ENCODE results near the gene KCND3. TPM values are rescaled to one million over a fixed set of nuclear protein-coding genes. Genes with fewer than 3 reads are reported as not detected.

The KCND3 gene
- total RNA-seq, 1 donor from 2014 or later: 6.2 TPM

DNA sequence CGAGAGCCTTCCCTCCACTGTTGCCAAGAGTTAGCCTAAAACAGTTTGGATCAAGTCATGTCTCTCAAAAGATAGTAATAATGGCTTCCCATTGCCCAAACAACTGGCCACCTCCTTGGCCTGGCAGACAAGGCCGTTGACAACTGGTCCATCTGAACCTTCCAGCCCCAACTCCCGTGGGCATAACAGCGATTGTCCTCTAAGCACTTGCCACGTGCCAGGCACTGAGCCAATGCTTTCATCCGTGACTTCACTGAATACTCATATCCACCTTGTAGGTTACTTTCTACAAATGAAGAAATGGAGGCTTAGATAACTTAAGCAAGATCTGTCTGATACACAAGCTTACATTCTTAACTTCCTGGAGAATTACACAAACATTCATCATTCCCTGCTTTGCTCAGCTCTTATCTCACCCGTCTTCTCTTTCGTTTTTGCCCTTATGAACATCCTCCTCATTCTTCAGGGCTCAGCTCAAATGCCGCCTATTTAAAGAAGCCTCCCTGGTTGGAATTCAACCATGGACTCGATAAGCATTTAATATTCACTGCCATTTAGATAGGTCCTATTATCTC is 106.4 kb downstream of the KCND3 start:
- no peak for DNase-seq (ENCODE audit: low spot score)

DNA sequence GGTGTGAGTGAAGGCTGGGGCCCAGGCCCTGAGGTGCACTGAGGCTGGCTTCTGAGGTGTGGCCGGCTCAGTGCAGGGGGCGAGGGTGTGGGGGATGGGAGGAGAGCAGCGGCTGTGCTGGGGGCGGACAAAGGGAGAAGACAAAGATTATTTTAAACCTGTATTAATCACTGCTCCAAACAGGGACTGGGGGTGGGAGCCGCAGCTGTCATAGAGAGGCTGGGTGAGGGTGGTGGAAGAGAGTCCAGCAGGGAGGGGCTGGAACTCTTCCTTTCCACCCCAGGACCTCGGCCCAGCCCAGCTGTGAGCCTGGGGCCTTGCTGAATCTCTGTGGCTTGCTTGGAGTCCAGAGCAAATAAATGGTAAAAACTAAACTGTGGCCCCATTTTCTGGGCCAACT is 106.9 kb downstream of the KCND3 start:
- no peak for DNase-seq (ENCODE audit: low spot score)

DNA sequence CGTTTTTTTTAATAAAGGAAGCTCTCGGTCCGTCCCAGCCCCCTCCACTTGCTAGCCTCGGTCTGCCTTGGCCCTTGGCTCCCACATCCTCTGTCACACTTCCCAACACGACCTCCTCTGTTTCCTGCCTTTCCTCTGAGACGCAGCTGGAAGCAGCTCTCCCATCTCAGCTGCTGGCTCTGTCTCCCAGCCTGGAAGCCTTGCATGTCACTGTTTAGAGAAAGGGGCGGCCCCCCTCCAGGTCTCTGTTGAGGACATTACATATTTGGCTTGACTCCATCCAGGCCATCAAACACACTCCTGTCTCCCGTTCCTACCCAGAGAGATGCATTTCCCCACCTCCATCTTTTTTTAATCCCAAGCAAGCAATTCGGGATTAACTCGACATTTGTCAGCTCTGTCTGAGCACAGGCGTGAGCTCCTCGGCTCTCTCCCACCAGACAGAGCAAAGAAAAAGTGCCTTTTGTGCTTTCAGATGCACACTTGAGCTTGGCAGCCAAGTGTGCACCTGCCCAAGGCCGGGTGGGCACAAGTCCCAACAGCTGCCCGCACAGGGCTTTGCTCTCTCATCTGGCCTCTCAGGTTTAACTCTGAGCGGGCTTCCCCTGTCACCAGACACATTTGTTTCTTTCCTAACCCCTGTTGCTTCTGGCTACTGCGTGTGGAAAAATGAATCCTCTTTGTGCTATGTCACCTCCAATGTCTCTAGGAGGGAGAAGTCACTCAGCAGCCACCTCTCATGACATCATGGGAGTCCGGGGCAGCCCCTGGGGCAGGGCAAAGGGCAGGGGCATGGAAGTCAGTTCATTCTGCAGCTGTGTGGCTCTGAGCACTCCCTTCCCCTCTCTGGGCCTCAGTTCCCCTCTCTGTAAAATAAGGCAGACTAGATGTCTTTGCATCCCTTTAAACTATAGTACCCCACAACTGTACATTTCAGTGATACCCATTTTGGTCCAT is 108.3 kb downstream of the KCND3 start:
- no peak for DNase-seq (ENCODE audit: low spot score)

DNA sequence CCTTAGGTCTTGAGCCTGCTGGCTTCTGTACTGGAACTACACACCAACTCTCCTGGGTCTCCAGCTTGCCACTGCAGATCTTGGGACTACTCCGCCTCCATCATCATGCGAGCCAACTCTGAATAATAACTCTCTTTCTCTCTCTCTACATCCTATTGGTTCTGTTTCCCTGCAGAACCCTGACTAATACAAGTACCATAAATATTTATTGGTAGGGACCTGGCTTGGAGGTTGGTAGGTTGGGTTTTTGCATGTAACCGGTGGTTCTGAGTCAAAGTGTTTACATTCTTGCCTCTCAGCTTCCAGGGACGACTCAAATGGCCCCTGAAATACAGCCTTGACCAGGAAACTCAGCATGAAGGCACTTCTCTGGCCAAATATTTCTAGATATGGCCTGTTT is 110.4 kb downstream of the KCND3 start:
- no peak for DNase-seq (ENCODE audit: low spot score)

DNA sequence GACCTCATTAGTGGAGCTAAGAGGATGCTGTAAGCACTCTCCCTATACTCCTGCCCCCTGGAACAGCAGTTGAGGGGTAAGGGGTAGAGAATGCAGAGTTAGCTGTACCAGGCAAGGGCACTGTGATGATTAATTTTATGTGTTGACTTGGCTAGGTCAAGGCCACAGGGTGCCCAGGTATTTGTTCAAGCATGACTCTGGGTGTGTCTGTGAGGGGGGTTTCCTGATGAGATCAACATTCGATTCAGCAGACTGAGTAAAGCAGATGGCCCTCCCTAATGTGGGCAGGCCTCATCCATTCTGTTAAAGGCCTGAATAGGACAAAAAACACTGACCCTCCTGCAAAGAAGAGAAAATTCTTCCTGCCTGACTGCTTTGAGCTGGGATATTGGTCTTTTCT is 110.8 kb downstream of the KCND3 start:
- no peak for DNase-seq (ENCODE audit: low spot score)

DNA sequence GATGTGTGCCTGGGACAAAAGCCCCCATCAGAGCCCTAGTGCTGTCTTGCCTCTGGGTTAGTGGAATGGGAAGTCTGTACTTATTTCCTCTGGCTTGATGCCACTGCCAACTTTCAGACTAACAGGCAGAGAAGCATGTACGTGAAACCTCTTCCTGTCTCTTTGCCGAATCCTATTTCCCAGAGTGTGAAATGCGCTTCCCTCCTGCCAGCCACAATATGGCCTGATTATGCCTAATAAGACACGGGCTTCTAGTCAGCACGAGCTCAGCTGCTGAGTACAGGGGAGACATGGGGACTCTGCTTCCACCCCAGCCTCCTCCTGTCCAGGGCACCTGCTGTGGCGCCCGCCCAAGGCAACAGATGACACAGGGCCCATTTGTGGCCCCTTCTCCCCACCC is 111.4 kb downstream of the KCND3 start:
- no peak for DNase-seq (ENCODE audit: low spot score)

DNA sequence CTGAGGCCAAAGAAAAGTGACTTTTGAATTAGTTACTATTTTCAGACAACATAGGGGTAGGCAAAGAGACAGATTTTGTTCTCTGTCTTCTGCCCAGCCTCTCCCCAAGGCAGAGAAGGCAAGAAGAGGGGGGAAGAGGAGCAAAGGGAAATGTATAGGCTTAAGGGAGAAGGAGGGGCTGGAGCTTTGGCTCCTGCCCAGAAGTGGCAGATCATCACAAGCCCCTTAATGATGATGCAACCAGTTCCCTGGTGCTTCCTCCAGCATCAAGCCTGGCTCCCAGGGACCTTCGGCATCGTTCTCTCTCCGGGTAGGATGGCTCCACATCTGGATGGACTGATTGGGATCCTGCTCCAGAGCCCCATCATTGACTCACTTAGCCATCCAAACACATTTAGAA is 112.8 kb downstream of the KCND3 start:
- no peak for DNase-seq (ENCODE audit: low spot score)

DNA sequence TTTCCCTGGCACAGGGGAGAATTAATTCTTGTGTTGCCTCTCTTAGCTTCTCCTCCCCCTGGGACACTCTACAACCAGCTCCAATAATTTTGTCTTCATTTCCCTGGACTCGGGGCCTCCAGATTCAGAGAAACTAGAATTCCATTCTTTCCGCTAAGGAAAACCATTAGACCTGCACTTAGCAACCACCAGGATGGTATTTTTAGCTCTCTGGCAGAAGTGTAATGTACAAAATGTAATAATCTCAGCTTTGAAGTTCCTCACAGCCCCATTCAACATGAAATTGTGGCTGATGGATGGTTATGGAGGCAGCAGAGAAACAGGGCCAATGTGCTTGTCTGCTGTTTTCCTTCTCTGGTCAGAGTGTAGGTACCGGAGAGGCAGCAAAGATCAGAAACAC is 113.8 kb downstream of the KCND3 start:
- no peak for DNase-seq (ENCODE audit: low spot score)

DNA sequence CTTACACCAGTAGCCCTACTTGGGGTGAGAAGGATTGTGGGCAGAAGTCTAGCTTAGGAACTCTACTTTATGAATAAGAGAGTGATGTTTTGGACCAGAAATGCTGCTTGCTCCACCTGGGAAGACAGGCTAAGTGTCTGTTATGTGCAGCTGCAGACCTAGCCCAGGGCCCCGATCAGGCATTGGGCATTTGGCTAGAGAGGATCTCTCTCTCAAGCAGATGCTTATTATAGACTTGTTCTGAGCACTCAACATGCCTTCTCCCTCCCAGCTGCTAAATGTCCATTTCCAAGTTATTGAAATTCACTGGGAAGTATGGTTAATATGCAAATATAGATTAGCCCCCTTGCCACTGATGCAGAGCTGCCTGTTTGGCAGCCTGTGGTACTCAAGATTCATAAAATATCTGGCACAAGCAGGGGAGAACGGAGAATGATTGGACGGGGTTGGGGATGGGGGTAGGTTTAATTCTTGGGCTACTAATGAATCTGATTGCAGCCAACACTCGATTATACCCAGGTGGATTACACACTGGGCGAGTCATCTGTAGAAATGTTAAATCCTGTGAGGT is 115.9 kb downstream of the KCND3 start:
- DNase-seq (ENCODE audit: low spot score): no peak

DNA sequence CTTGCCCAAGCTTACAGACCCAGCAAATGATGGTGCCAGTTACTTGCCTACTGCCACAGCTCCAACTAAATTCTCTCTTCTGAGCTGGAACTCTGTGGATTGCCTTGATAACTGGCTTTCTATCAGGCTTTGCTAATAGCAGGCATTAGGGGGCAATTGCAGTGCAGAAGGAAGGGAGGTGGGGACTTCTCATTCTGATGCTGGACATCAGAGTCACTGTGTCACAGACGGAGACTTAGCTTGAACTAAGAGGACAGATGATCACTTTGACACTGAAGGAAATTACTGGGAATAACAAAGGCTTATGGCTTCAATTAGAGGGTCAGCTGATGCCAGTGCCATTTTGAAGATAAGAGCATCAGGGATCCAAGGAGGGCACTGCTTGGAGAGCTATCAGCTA is 119.3 kb downstream of the KCND3 start:
- DNase-seq (ENCODE audit: low spot score): no peak

DNA sequence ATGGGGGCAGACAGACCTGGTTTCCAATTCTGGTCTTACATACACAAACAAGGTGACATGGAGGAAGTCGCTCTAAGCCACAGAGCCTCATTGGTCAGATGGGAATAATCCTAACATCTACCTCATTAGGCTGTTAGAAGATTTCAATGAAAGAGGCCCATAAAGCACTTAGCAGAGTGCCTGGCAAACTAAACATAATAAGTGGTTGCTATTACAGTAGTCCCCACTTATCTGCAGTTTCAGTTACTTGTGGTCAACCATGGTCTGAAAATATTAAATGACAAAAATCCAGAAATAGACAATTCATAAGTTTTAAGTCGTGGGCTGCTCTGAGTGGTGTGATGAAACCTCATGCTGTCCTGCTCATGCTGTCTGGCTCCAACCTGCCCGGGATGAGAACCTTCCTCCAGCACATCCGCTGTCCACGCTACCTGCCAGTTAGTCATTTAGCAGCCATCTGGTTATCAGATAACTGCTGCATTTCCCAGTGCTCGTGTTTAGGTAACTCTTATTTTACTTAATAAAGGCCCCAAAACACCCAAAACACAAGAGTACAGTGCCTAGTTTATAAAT is 121.5 kb downstream of the KCND3 start:
- no peak for DNase-seq (ENCODE audit: low spot score)

DNA sequence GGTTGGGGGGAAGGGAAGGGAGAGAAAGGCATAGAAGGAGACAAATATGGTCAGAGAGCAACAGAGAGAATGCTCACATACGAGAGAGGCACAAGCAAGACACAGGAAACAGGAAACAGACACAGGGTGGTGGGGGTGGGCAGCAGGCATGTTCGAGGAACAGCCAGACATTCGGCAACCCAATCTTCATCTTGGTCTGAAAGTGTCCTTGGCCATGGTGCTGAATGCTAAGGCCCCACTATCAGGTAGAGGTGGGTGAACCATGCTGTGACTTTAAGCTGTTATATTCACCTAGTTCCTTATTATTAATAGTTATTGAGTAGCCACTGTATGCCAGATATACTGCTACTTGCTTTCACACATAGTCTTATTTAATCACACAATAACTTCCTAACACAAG is 124.6 kb downstream of the KCND3 start:
- no peak for DNase-seq (ENCODE audit: low spot score)

DNA sequence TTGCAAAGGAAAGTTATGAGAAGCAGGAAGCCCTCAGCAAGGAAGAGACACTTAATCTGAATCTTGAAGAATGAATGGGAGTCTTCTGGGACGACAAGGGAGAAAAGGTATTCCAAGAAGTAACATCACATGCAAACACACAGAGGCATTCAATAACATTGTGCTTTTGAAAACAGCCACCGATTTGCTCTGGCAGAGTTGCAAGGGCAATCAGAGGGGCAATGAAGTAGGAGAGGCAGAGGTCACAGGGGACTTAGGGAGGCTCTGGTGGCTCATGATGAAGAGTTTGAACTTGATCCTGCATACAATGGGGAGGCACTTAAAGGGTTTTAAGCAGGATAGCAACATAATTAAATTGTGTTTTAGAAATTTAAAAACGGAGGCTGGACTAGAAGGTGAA is 126.1 kb downstream of the KCND3 start:
- DNase-seq (ENCODE audit: low spot score): no peak

DNA sequence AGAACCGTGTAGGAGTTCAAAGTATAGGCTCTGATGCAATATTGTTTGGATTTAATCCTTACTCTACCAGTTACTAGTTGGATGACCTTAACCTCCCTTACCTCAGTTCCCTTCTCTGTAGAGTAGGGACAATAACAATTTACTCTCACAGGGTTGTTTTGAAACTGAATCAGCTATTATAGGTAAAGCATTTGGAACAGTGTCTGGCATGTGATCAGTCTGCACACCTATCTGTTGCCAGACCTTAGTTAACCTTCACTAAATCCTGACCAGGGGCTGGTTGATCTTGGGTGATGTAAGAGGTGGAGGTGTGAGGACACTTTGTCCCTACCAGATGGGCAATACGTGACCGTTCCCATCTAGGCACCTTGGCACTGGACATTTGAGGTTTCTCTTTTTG is 126.9 kb downstream of the KCND3 start:
- DNase-seq (ENCODE audit: low spot score): no peak

DNA sequence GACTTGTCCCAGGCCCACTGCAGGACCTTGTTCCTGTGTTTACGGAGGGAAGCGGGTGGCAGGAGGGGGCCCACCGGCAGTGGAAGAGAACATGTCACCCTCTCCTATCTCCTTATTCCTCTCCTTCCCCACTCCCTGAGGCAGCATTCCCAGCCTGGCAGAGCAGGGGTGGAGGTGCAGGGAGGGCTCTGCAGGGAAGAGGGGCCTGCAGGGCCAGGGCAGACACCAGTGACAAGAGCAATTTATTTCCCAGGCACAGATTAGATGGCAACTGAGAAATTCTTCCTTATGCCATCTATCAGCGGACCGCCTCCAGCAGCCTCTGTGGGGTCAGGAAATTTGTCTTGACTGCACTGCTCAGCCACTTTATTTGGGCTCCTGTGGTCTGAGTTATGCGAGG is 127.9 kb downstream of the KCND3 start:
- DNase-seq (ENCODE audit: low spot score): no peak

DNA sequence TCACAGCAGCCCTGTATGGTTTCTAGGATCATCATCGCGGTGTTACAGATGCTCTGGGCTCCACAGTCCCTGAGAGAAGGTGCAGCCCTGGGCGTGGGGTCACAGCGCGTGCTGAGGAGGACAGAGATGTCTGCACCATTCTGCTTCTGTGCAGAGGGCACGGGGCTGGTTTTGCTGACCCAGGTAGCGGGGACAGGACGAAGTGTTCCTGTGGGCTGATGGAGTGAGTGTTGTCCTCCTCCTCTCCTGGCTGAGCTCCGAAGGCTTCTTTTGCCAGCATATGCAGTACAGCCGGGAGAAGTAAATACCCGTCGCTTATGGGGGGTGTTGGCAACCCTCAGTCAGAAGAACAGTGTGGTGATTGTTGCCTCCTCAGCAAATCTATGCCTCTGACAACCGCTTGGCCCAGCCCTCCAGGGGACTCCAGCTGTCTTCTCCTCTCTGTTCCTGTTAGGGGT is 132.2 kb downstream of the KCND3 start:
- no peak for DNase-seq (ENCODE audit: low spot score)

DNA sequence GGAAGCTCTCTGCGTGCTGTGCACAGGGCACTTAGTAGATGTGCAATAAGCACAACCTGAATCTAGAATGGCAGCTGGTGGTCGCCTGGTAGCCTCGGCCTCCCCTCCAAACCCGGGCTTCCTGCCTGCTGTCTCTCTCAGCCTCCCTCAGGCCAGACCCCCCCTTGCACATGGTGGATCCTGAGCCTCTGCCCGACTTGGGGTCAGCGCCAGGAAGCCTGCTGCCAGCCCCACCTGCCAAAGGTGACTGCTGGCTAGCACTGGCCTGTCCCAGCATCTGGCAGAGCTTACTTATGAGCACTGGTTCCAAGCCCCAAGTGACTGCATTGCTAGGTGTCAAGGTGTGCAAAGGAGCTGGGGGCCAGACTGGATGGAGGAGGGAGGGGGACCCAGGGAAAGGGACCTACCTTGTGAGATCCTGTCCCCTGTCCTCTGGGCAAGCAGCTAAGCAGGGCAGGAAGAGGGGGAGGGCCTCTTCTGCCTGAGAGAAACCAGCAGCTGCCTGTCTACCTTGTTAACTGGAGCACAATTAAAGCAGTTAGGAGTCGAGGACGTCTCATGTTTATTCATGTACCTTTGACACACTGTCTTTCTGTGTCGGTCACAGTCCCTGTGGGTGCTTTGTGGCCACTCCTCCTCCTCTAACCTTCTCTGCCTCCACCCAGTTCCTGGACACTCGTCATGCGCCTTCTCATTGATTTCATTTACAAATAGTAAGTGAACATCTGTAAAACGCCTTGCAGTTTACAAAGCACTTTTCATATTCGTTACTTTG is 132.9 kb downstream of the KCND3 start:
- no peak for DNase-seq (ENCODE audit: low spot score)

DNA sequence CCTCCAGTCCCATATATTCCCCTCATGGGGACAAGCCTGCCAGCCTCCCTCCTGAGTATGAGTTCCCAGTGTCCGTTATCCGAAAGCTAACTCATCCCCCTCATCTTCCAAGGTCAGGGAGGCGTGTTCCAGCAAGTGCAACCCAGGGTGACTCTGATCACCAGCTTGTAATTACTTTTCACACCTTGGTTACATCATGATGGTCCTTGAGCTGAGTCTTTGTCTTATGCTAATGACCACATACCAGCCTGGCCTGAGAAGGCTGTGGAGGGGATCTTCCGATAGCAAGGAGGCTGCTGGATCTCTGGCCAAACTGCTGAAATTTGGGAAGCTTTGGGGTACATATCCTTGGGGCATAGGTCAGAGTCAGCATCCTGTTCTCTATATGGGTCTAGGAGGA is 134.2 kb downstream of the KCND3 start:
- no peak for DNase-seq (ENCODE audit: low spot score)

DNA sequence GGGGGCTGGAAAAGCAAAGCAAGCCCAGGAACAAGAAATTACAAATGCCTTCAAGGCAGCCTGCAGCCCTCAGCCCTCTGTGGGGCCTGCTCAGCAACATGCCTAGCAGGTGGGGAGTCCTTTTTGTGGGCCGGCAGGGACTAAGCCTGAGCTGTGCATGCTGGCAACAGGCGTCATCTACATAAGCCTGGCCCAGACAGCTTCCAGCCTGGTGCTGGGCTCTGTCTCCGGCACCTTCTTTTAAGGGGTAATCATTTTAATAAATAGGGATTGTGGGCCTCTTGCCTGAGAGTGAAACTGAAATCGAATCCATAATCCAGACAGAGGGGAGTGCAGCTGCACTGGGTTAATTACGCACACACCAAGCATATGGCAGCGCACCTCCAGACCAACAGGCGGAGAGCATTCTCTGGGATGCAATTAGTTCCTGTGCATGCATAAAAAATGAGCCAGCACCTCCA is 137.2 kb downstream of the KCND3 start:
- no peak for DNase-seq (ENCODE audit: low spot score)

DNA sequence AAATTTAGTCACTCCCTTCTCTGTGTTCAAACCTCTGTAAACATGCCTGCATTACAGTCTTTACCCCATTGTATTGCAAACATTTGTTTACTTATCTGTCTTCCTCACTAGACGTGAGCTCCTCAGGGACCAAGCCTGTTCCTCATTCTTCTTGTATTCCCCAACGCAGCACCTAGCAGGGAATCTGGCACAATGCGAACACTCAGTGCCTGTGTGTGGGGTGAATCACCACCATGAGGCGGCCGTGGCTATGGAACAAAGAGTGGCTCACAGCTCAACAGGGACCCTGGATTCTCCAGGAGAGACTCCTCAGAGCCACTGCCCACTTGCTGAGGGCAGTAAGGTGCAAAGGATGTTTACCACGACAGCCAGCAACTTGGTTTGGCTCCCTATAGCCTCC is 137.9 kb downstream of the KCND3 start:
- no peak for DNase-seq (ENCODE audit: low spot score)

DNA sequence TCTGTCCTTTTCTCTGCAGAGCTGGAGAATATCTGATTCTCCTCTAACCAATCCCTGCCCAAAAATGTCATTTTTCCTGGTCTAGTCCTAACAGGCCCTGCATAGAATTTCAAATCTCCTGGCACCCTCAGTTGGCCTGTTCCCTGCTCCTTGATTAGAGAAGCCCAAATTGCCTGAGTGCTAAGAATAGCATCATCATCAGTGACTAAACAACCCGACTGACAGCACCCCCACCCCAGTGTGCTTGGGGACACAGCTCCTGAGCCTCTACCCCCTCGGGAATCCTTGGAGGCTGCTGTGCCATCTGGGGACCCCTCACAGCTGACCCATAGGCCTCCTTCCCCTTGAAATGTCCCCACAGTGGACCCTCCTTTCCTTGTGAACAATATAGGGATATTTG is 139.4 kb downstream of the KCND3 start:
- no peak for DNase-seq (ENCODE audit: low spot score)

All from ureter (tissue), 1 donor.